Measurements from ENCODE around the gene GSTP1.
A peak's percentile ranks its signal among the peaks of the same experiment; 100 is the strongest.
"Not testable (repeated sequence)": the region's sequence is repeated elsewhere in the genome, so short reads cannot be mapped to it uniquely, and the experiment has no call there.

The GSTP1 gene

DNA sequence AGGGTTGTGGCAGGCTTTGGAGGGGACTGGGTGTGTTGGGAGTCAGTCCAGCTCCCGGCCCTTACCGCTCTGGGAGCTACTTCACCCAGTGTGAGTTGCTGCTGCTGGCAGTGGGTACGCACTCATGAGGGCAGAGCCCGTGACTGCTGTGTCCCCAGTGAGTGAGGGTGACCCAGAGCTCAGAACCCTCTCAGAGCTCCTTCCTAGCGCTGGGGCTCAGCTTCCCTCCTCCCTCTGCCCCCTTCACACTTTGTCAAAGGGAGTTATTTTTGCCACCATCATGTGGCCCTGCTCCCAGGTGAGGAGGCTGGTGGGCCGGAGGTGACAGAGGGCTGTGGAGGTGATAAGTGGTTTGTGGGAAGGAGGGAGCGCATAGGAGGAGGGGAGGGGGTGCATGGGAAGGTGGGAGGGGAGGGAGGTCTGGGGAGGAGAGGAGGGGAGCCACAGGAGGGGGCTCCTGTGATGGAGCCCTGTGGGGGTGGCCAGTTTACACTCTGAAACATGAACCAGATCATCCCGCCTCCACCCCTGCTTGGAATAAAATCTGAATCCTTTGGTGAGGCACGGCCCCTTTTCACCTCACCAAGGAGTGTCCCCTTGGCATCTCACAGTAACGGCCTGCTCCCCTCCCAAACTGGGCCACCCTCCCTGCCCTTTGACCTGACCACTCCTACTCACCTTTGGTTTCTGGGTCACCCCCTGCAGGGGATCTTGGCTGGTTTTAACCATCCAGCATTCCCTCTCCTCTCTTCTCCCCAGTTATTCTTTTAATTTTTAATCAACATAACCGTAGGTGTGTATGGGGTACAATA, 33.0 kb downstream of the GSTP1 start:
- no peak for DNase-seq

DNA sequence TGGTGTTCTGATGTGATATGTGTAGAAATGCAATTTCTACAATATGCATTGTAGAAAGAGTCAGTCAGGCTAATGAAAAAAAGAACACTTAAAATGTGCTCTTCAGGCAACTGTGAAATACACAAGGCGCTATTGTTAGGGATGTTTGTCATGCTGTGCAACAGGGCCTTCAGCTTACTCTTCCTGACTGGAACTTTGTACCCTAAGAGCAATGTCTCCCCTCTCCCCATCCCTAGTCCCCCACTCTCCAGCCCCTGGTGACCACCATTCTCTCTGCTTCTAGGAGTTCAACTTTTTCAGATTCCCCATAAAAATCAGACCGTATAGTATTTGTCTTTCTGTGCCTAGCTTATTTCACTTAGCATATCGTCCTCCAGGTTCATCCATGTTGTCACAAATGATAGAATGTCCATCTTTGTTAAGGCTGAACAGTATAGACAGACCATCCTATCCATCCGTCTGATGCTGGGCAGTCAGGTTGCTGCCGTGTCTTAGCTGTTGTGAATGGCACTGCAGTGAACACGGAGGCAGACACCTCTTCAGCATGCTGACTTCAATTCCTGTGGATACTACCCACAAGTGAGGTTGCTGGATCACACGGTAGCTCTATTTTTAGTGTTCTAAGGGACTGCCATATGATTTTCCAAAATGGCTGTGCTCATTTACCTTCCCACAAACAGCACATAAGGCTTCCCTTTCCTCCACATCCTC, 33.8 kb downstream of the GSTP1 start:
- DNase-seq: no peak

DNA sequence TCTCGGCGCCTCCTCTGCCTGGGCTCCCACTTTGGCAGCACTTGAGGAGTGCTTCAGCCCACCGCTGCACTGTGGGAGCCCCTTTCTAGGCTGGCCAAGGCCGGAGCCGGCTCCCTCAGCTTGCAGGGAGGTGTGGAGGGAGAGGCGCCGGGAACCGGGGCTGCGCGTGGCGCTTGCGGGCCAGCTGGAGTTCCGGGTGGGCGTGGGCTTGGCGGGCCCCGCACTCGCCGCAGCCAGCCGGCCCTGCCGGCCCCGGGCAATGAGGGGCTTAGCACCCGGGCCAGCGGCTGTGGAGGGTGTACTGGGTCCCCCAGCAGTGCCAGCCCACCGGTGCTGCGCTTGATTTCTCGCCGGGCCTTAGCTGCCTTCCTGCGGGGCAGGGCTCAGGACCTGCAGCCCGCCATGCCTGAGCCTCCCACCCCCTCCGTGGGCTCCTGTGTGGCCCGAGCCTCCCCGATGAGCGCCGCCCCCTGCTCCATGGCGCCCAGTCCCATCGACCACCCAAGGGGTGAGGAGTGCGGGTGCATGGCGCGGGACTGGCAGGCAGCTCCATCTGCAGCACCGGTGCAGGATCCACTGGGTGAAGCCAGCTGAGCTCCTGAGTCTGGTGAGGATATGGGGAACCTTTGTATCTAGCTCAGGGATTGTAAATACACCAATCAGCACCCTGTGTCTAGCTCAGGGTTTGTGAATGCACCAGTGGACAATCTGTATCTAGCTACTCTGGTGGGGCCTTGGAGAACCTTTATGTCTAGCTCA, 35.5 kb downstream of the GSTP1 start:
- not testable (repeated sequence) for DNase-seq

DNA sequence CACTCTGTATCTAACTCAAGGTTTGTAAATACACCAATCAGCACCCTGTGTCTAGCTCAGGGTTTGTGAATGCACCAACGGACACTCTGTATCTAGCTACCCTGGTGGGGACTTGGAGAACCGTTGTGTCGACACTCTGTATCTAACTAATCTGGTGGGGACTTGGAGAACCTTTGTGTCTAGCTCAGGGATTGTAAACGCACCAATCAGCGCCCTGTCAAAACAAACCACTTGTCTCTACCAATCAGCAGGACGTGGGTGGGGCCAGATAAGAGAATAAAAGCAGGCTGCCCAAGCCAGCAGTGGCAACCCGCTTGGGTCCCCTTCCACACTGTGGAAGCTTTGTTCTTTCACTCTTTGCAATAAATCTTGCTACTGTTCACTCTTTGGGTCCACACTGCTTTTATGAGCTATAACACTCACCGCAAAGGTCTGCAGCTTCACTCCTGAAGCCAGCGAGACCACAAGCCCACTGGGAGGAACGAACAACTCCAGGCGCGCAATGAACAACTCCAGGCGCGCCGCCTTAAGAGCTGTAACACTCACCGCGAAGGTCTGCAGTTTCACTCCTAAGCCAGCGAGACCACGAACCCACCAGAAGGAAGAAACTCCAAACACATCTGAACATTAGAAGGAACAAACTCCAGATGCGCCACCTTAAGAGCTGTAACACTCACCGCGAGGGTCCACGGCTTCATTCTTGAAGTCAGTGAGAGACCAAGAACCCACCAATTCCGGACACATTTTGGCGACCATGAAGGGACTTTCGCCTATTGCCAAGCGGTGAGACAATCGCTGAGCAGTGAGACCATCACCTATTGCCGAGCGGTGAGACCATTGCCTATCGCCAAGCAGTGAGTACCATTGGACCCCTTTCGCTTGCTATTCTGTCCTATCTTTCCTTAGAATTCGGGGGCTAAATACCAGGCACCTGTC, 36.3 kb downstream of the GSTP1 start:
- not testable (repeated sequence) for DNase-seq

DNA sequence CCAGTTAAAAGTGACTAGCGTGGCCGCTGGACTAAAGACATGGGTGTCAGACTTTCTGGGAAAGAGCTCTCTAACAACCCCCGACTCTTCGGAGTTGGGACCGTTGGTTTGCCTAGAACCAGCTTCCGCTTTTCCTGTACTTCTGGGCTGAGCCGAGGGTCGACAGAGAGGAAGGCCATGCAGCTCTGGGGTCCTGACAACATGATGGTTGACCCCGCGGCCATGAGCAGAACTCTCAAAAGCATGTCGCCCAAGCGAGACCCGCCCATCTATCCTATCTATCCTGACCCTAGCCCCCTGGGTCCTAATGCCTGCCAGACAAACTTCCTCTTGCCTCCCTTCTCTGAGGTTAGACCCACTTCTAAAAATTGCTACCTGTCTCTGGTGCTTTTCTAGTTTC, 37.0 kb downstream of the GSTP1 start:
- DNase-seq: not testable (repeated sequence)

DNA sequence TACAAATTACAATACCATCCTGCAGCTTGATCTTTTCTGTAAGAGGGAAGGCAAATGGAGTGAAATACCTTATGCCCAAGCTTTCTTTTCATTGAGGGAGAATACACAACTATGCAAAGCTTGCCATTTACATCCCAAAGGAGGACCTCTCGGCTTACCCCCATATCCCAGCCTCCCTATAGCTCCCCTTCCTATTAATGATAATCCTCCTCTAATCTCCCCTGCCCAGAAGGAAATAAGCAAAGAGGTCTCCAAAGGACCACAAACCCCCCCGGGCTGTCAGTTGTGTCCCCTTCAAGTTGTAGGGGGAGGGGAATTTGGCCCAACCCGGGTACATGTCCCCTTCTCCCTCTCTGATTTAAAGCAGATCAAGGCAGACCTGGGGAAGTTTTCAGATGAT, 38.3 kb downstream of the GSTP1 start:
- not testable (repeated sequence) for DNase-seq

DNA sequence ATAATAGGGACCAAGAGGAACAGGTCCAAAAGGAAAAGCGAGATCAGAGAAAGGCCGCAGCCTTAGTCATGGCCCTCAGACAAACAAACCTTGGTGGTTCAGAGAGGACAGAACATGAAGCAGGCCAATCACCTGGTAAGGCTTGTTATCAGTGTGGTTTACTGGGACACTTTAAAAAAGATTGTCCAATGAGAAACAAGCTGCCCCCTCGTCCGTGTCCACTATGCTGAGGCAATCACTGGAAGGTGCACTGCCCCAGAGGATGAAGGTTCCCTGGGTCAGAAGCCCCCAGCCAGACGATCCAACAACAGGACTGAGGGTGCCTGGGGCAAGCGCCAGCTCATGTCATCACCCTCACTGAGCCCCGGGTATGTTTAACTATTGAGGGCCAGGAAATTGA, 39.3 kb downstream of the GSTP1 start:
- DNase-seq: not testable (repeated sequence)

DNA sequence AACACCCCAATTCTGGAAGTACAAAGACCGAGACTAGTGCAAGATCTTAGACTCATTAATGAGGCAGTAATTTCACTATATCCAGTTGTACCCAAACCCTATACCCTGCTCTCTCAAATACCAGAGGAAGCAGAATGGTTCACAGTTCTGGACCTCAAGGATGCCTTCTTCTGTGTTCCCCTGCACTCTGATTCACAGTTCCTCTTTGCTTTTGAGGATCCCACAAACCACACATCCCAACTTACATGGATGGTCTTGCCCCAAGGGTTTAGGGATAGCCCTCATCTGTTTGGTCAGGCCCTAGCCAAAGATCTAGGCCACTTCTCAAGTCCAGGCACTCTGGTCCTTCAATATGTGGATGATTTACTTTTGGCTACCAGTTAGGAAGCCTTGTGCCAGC, 40.2 kb downstream of the GSTP1 start:
- DNase-seq: not testable (repeated sequence)

DNA sequence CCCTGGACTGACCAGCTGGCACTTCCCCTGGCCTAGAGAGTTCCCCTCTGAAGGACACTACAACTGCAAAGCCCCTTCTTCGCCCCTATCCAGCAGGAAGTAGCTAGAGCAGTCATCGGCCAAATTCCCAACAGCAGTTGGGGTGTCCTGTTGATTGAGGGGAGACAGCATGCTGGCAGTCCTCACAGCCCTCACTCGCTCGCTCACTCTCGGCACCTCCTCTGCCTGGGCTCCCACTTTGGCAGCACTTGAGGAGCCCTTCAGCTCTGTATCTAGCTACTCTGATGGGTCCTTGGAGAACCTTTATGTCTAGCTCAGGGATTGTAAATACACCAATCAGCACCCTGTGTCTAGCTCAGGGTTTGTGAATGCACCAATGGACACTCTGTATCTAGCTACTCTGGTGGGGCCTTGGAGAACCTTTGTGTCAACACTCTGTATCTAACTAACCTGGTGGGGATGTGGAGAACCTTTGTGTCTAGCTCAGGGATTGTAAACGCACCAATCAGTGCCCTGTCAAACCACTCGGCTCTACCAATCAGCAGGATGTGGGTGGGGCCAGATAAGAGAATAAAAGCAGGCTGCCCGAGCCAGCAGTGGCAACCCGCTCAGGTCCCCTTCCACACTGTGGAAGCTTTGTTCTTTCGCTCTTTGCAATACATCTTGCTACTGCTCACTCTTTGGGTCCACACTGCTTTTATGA, 42.7 kb downstream of the GSTP1 start:
- not testable (repeated sequence) for DNase-seq

DNA sequence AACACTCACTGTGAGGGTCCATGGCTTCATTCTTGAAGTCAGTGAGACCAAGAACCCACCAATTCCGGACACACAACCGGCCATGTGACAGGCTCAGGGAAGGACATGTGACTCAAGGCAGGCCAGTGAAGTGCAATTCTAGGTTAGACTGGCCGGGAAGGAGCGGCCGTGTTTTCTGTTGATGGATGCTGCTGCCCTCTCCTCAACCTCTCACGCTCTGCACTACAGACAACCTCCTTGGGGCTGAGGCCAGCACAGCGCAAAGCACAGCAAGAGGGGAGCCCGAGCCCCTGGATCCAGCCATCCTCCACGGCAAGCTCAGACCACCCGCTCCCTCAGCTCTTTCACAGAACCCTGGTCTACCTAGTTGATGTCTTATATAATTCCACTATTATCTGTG, 43.4 kb downstream of the GSTP1 start:
- DNase-seq: no peak

DNA sequence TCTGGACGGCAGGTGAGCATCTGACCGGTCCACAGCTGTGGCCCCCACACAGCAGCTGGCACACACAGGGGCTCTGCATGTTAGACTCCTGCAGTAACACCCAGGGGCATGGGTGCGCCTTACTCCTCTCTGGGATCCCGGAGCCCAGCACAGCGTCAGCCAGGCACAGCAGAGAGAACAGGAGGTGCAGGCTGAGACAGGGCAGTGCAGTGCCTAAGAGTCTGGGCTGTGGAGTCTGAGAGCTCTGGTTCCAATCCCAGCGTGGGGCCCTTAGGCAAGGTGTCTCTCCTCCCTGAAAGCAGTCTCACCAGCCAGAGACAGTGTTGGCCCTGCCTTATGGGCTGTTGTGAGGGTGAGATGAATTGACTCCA, 43.8 kb downstream of the GSTP1 start:
- no peak for DNase-seq

DNA sequence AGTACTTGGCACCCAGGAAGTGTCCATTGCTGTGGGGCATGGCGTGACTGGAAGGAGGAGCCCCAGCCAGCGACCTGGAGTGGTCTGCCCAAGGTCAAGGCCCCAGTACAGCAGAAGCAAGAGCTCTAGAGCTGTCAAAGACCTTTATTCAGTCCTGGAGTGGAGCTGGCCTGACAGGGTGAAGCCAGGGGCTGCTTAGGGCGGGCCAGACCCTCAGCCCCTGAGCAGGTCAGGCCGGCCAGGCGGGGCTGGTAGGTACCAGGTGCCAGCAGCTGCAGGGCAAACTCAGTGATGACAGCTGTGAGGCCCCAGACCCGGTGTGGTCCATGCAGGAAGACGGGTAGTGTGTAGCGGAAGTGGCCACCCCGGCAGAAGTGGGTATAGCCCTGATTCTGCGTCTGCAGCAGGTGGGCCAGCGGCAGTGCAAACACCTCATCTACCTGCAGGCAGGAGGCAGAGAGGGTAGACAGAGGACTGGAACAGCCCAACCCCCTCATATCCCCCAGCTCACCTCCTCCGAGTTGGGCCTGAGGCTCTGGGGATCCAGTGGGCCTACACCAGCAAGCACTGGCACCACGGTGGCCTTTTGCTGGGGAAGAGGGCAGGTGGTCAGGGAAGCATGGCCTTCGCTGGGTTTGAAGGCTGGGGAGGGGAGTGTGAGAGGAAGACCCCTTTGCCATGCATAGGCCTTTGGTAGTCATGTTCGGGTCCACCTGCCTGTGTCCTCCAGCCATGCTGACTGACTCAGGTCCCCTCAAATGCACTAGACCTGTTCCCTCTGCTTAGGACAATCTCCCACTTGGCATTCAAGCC, 44.4 kb downstream of the GSTP1 start:
- DNase-seq: no peak

DNA sequence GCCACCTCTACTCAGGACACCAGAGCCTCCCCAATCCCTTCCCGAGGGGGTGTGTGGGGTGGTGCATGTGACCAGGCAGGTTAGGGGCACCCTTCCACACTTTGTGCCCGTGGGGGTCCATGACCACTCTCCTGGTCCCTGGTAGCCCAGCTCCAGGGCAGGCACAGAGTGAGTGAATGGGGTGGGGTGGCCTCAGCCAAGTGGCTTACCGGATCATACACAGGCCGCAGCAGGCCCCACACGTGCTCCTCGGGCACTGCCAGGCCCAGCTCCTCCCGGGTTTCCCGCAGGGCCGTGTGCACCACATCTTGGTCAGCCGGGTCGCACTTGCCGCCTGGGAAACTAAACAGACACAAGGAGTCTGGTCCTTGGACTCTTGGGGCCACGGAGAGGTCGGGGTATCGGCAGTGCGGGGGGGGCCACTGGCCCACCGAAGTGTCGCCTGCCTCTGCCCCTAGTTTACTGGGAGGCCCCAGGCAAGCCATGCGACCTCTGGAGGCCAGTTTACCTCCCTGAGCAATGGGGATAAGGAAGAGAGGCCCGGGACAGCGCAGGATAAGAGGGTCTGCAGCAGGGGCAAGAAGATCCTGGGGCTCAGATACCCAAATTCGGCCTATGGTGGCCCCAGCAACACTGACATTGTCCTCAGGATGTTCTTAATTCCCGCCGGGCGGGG, 45.2 kb downstream of the GSTP1 start:
- DNase-seq: no peak

DNA sequence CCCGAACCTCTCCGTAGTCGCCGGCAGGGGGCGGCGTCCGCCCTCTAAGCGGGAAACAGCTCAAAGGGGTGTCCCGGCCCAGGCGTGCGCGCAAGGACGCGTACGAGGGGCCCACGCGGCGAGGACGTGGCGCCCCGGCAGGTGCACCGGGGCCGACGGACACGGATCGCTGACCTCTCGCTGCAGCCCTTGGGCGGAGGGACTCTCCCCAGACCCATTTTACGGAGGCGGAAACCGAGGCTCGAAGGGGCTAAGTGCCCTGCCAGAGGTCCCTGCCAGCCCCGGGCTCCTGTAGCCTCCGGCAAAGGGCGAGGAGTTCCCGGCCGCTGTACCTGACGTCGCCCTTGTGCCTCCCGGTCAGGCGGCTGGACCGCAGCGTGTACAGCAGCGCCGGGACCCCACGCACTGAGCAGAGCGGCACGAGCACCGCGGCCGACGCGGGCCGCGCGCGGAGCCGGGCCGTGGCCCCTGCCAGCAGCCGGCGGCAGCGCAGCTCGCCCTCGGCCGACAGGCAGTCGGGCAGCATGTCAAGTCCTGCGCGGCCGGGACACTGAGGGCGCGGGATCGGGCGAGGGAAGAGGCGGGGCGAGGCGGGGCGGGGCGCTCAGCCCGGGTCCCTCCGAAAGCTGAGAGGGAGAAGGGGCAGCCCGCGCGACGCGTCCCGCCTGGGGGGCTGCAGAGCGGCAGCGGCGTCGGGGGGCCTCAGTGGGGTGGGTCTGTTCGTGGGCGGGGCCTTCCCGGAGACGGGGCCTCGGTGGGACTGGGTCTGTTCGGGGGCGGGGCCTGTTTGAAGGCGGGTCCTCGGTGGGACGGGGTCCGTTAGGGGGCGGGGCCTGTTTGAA, 46.0 kb downstream of the GSTP1 start, which contains the start of gene NUDT8:
NUDT8 (minus strand) TSS at position 552 of the 842 bp plus-strand sequence; CDS start at position 526, 26 bp downstream.
- peak; percentile 34 for DNase-seq

DNA sequence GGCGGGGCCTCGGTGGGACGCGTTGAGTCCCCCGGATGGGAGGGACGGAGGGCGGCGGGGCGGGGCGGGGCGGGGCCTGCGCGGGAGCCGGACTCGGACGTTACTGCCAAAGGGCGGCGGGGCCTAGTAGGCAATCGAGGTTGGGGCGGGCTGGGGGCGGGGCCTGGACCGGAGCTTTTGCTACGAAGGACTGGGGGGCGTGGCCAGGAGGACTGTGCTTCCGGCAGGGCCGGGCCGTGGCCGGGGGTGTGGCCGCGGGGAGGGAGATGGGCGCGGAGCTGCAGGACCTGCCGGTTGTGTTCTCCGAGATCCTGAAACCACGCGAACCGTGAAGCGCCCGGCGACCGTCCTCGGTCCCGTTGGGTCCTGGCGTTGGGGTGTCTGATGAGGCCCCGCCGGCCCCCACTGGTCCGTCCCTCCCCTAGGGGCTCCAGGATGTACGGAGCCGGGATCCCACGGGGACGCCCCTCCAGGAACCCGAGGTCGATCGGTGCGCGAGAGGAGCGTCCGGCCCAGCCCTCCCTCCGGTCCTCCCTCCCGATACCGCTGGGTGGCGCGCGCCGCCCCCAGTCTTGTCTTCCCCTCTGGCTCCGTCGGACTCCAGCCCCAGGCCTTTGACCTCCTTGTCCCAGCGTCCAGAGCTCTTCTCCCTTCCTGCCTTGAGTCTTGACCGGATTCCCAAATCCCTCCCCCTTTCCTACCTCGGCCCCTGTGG, 46.8 kb downstream of the GSTP1 start:
- DNase-seq: peak; percentile 90

DNA sequence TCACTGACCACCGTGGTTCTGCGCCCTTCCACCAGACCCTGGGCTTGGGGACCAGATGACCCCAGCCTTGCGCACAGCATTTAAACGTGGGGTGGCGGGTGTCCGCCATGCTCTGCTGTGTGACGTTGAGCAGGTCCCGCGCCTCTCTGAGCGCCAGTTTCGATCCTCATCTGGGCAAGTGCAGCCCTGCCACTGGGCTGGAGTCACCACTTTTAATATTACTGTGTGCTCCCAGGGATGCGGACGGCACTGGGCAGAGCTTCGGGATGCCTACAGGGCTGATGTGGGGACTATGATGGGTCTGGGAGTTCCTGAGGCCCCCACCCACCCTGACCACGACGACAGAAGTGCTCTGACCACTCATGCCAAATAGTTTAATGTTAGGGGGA, 47.3 kb downstream of the GSTP1 start:
- DNase-seq: no peak

DNA sequence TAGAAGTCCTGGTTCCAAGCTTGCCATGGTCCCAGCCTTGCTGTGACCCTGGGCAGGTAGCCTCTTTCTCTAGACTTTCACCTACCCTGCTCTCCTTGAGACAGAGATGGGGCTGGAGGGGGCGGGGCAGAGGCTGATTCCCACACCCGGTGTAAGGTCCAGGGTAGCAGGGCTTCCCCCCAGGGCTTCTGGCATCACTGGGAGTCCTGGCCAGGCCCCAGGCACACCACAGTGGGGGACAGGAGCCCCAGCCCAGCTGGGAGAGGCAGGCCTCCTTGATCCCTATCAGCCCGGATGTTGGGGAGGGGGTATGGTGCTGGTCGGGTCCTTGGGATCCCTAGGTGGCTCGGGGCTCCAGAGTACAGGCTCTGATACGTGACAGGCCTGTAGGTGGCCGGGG, 47.8 kb downstream of the GSTP1 start:
- DNase-seq: no peak

DNA sequence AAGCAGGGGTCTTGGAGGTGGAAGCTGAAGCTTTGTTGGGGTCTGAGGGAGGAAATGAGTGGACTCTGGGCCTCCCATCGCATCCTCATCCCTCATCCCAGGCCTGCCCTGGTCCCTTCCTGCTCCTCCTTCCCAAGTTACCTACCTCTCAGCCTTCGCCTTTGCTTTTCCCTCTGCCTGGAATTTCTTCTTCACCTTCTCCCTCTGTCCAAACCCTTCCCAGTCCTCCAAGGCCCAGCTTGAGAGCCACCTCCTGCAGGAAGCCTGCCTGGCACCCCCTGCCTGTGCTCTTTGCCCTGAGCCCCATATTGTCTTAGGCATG, 48.2 kb downstream of the GSTP1 start:
- no peak for DNase-seq
